ENCODE data around the gene PAK3.

The PAK3 gene

DNA sequence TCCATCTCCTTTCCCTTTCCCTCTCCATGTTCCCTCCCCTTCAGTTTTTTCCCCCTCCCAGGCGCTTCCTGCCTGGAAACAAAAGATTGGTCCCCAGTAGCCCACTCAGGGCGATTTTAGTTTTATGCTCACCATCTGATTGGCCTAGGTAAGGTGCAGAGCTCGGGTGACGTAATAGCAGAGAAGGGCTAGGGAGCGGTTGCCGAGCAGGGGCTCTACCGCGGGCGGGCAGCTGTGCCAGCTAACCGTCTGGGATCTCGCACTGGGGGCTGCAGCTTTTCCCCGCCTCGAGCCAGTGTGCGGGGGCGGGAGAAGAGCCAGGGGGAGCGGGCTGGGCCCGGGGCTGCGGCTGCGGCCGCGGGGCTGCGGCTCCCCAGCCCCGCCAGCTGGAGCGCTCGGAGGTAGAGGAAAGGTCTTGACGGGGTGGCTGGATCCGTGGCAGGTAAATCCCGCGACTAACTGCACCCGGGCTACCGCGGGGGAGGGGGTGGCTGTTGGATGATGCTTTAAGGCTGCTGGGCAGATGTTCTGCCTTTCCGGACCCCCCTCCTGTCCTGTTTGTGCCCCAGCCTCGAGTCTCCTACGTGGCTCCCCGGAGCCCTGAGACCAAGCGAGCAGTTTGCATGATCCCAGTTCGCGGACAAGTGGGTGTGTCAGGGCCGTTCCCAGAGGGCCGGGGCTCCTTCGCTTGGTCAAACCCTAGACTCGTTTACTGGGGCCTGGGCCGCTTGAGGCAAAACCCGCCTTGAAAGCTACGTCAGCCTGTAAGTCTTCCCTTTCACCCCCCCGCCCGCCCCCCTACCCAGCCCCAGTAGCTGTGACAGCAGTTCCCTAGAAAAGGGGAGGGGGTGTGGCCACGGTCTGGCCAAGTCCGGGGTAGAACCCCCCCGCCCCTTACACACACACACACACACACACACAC is at the start of gene PAK3:
Gene PAK3, plus strand, starts transcription at position 218 of the 922 bp plus-strand sequence. CDS start 26,913 bp downstream, outside the sequence.
- in situ Hi-C loops (cut with HindIII; ENCODE audit: low pct_ligation_motif_present, low pct_unique_long_range_greater_than_20kb, low sequenced_read_pairs) = no loop called here
- DNase-seq = peak; percentile 66

DNA sequence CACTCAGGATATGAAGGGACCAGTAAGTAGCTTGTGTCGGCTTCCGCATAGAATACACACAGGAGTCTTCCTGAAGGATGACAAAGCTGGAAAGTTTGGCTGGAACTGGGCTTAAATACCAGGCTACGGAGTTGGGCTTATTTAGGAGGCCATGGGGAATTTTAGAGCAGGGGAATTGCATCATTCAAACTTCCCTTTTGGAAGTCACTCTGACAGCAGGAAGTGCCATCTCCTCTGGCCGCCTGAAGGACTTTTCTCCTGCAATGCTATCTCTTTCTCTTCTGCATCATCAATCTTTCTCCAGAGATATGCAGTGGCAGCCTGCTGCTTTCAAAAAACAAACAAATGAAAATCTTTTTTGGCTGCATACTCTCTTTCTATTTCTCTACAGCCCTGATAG is 48.4 kb upstream of the PAK3 start:
- DNase-seq = no peak
- in situ Hi-C loops (cut with HindIII; ENCODE audit: low pct_ligation_motif_present, low pct_unique_long_range_greater_than_20kb, low sequenced_read_pairs) = no loop called here

DNA sequence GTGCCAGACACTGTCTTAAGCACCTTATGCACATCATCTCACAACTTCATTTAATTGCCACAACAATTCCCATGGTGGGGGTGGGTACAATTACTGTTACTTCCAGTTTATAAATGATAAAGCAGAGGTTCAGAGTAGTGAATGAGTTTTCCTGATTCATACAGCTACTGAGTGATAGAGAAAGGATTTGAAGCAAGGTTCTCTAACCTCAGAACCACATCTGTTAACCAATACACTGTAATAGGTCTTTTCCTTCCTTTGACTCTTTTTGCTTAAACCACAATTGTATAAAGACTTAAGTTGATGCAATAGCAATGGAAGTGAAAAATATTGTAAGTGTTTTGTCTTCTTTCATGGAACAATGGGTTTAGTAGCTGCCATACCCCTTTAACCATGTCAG is 43.5 kb upstream of the PAK3 start:
- no peak for DNase-seq
- in situ Hi-C loops (cut with HindIII; ENCODE audit: low pct_ligation_motif_present, low pct_unique_long_range_greater_than_20kb, low sequenced_read_pairs) = no loop called here

DNA sequence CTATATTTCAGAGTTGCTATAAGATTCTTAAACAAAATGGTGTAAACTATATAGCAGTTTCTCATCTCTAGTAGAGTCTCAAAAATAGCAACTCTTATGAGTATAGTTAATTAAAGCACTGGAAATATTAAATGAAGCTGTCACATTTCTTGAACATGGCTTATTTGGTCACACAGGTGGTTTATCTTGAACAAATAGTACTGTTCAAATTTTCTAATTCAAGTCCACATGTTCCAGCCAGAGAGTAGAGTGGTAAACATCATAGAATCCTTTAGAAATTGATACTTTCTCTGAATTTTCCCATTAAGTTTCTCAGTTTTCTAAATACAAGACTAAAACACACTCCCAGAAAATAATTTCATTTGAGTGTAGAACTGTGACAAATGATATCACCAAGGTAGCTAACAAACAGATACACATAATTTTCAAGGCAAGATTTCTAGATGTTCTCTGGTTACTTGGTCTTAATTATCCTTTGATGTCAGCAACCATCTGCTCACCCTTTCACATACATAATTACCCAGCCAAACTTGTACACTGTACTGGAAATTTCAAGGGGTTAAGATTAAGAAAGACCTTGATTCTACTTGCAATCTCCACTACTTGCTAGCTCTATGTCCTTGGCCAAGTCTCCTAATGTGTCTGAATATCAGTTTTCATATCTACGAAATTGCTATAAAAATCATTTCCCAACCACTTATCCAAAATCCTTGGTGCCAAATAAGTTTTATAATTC is 24.3 kb upstream of the PAK3 start:
- in situ Hi-C loops (cut with HindIII; ENCODE audit: low pct_ligation_motif_present, low pct_unique_long_range_greater_than_20kb, low sequenced_read_pairs) = no loop called here
- no peak for DNase-seq

DNA sequence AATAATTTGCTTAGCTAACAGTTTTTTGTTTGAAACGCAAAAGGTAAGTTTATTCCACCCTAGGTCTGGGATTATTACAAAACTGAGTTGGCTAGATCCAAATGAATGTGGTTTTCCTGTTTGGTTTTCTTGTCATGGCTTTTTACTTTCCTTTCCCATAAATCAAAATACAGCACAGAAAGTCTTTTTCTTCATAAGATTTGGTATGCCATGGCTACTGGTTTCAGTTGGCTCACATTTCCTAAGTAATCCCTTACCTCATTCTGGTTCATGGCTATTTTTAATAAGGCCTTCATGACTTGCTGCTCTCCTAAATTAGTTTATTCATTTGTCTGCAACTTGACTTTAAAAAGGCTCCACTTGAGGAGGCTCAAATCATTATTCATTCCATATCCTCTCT is 12.9 kb upstream of the PAK3 start:
- no peak for DNase-seq
- in situ Hi-C loops (cut with HindIII; ENCODE audit: low pct_ligation_motif_present, low pct_unique_long_range_greater_than_20kb, low sequenced_read_pairs) = no loop called here

DNA sequence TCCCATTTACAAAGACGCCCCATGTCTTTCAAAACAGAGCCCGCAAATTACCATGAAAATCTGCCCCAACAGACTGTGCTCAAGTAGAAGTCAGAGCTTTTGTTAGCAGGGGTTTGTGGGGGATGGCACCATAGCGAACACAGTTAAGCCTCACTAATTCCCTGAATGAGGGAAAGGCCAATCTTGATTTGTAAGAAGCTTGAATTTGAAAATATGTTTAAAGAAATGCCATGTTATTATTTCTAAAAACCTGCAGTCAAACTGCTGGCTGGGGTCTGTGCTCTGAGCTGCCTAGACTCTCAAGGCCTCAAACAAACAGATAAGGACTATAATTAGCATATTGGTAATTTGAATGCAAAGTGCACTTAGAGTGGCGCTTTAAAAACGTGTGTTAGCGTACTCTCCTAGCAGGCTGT is 9.4 kb upstream of the PAK3 start:
- in situ Hi-C loops (cut with HindIII; ENCODE audit: low pct_ligation_motif_present, low pct_unique_long_range_greater_than_20kb, low sequenced_read_pairs) = no loop called here
- no peak for DNase-seq

DNA sequence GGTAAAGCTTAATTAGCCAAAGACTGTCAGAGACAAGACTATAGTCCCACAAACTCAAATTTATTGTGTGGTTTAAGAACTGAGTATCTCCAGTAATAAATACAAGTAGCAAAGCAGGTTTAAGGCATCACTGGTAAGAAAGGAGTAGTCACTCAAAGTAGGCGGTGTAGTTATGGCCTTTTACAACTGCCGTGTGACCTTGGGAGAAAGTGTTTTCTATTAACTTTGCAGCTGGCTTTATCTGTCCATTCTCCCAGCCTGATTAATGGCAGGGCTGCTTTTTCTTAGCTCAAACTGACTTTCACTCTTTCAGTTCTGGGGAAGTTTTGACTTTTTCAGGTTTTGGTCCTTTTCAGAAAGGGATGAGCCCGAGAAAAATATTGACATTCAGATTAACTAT is 7.4 kb upstream of the PAK3 start:
- in situ Hi-C loops (cut with HindIII; ENCODE audit: low pct_ligation_motif_present, low pct_unique_long_range_greater_than_20kb, low sequenced_read_pairs) = no loop called here
- no peak for DNase-seq

DNA sequence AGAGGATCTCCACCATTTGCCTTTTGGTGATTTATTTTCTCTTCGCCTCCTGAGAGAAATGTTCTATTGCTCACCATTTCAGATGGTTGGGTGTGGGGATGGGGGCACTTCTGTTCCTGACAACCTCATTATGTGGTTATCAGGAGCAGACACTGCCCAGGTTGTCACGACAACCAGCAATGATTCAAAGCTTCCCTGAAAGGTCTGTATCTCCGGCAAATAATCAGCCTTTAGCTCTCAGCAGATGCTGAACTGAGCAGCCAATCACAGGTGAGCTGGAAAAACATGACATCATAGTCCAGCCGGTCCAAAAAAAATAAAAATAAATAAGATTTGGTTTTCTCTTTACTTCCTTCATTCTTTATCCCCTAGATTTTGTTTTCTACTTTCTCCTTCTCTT is 5.5 kb upstream of the PAK3 start:
- in situ Hi-C loops (cut with HindIII; ENCODE audit: low pct_ligation_motif_present, low pct_unique_long_range_greater_than_20kb, low sequenced_read_pairs) = no loop called here
- DNase-seq = no peak

DNA sequence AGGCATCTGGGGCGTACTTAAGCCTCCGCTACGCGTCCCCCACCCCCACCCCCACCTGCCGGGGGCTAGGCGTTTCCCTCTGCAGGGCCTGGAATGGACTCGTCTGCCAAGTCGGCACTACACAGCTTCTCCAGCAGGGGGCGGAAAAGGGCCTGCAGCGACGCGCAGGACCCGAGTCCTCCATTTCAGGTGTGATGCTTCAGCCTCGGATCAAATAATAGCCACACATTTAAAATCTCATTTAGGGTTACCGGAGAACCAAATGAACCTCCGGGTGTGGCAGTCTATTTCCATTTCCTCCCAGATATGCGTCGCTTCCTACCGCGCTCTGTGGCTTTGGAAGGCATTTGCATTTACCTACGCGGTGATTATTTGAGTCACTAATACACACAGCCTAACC is 2.9 kb downstream of the PAK3 start:
- peak; percentile 7 for DNase-seq
- in situ Hi-C loops (cut with HindIII; ENCODE audit: low pct_ligation_motif_present, low pct_unique_long_range_greater_than_20kb, low sequenced_read_pairs) = no loop called here

DNA sequence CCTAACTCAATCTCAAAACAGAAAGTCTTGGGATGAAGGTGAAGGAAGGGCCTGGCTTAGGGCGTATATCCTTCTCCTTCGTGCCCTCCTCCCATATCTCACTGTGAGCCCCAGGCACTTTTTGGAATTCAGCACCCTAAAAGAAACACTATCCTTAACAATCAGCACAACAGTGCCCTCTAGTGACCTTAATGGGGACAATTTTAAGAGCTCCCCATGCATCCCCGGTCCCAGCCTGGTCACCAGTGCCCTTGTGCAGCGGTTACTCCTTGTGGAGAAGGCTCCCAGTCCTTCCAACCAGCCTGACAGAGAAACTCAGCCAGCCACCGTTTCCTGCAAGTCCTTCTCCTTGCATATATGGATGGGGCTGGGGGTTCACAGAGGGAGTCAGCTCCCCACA is 4.2 kb downstream of the PAK3 start:
- in situ Hi-C loops (cut with HindIII; ENCODE audit: low pct_ligation_motif_present, low pct_unique_long_range_greater_than_20kb, low sequenced_read_pairs) = no loop called here
- DNase-seq = peak; percentile 24

DNA sequence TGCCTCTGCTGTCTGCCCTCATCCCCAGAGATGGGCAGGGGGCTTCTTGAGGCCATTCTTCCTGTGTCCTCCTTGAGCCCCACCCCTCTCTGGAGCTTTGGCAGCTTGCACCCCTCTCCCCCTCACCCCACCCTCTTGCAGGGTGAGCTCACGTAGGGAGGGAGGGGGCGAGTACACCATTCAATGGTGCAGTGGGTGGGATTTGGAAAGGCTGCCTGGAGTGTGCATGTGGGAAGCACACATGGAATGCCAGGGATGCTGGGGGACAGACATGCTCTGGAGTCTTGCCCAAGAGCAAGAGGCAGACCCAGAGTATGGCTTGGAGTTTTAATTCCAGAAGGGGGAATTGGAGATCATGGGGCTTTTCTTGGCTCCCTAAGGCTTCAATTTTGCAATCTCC is 5.6 kb downstream of the PAK3 start:
- in situ Hi-C loops (cut with HindIII; ENCODE audit: low pct_ligation_motif_present, low pct_unique_long_range_greater_than_20kb, low sequenced_read_pairs) = no loop called here
- no peak for DNase-seq

DNA sequence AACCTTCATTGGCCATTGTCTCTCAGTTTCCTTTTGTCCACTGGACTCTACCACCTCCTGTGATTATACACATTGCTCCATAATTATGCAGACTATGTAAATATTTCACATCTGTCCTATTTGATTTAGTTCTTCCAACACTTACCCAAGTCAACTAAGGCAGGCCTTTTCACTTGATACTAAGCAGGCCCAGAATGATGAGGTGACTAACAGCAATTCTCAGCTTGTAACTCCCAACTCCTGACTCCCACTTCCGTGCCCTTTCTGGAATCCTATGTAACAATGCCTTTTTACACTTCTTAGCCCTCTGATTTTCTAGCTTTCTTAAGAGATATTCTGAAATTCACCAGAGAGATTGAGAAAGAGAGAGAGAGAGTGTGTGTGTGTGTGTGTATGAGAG is 6.6 kb downstream of the PAK3 start:
- in situ Hi-C loops (cut with HindIII; ENCODE audit: low pct_ligation_motif_present, low pct_unique_long_range_greater_than_20kb, low sequenced_read_pairs) = no loop called here
- no peak for DNase-seq

DNA sequence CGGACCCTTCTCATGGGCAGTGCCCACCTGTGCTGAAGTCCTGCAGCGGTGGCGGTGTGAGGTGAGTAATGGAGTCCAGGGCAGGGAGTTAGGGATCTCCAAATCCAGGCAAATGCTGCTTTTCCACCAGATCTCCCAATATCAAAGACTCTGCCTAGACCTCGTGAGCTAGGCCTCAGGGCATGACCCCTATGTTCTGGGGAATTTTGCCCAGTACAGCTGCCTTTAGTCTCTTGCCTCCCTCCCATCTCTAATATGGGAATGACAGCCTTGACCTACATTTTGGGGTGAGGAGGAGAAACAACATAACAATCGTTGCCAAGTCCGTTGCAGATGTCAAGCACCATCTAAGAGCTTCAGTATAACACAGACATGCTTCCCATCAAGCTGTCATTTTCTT is 7.3 kb downstream of the PAK3 start:
- in situ Hi-C loops (cut with HindIII; ENCODE audit: low pct_ligation_motif_present, low pct_unique_long_range_greater_than_20kb, low sequenced_read_pairs) = no loop called here
- no peak for DNase-seq

DNA sequence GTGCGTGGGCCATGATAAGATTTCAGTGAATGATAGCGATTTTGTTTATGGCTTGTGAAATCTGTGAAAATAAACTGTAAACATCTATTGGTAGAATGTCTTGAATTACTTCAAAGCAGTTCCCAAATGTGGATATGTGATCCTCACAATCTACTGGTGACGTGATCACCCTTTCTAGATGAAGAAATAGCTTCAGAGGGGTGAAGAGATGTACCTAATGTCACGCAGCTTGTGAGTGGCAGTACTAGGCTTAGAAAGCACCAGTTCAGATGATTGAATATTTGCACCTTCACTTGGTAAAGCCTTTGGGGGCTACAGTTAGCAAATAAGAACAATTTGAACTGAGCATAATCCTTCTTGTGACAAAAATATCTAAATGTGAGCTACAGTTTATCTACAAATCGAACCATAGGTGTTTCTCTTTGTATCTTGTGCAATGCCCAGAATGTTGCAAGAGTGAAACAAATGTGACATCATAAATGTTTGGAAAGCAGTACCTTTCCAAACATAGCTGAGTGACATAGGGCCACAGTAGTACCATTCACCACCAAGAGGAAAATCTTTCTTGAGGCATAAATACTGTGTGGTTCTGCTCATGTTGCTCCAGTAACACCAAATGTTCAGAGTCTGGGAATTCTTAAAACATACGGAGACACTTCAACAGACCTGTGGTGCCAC is 14.2 kb downstream of the PAK3 start:
- DNase-seq = no peak
- in situ Hi-C loops (cut with HindIII; ENCODE audit: low pct_ligation_motif_present, low pct_unique_long_range_greater_than_20kb, low sequenced_read_pairs) = no loop called here

DNA sequence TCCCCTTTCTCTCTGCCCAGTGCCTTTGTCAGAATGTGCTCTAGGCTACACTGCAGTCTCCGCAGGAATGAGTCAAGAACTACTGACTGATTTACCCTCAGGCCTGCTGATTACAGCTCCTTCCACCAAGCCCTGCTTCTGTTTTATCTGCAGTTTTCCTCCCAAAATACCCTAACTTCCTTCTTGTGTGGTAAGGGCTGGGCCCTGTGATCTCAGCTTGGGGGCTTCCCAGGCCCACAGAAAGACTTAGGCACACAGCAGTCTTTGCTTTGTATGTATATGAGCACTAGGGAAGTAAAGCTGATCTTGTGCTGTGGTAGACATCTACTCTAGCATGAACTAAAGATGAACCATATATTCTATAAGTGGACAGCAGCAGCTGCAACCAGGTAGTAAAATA is 18.8 kb downstream of the PAK3 start:
- DNase-seq = no peak
- in situ Hi-C loops (cut with HindIII; ENCODE audit: low pct_ligation_motif_present, low pct_unique_long_range_greater_than_20kb, low sequenced_read_pairs) = no loop called here

DNA sequence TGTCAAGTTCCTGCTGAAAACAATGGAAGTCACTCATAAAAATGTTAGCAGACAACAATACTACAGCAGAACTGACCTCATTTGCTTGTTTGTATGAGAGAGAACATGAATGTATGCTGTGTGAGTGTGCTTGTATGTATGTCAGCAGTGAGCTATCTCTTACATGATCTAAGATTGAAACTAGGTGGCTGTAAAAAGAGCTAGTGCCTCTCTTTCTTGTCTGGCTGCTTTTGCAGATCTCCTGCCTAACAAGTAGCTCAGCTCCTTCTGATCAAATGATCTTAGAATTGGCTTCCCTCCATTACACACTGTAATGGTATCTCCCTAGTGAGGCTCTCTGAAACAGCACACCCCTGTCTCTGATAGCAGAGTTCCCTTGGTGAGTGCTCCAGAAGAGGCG is 20.7 kb downstream of the PAK3 start:
- no peak for DNase-seq
- in situ Hi-C loops (cut with HindIII; ENCODE audit: low pct_ligation_motif_present, low pct_unique_long_range_greater_than_20kb, low sequenced_read_pairs) = no loop called here

DNA sequence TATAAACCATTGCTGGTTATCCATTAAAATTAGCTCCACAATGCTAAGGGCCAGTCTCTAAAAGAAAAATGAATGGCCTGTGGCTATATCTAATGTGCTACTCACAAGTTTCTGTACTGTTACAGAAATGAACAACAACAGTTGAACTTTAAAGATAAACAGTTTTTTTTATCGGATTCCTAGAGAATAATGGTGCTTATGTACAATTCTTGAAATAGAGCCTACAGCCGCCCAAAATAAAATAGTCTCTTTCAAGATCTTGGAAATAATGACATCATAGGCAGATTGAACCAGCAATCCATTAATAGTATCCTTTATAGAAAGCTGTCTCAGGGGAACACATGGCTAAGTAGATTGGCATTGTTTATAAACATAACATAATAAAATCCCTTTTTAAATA is 23.4 kb downstream of the PAK3 start:
- DNase-seq = no peak
- in situ Hi-C loops (cut with HindIII; ENCODE audit: low pct_ligation_motif_present, low pct_unique_long_range_greater_than_20kb, low sequenced_read_pairs) = no loop called here

DNA sequence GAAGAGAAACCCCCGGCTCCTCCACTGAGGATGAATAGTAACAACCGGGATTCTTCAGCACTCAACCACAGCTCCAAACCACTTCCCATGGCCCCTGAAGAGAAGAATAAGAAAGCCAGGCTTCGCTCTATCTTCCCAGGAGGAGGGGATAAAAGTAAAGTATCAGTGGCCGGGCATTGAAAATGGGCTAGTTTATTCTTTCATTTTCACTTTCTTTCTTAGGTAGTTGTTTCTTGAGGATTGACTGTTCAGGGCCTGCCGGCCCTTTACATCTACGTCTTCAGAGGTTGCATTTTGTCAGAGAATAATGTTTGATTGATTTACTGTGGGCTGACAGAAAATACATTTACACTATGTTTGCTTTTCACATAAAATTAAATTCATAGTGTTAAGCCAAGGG is 27.1 kb downstream of the PAK3 start:
- in situ Hi-C loops (cut with HindIII; ENCODE audit: low pct_ligation_motif_present, low pct_unique_long_range_greater_than_20kb, low sequenced_read_pairs) = no loop called here
- no peak for DNase-seq

DNA sequence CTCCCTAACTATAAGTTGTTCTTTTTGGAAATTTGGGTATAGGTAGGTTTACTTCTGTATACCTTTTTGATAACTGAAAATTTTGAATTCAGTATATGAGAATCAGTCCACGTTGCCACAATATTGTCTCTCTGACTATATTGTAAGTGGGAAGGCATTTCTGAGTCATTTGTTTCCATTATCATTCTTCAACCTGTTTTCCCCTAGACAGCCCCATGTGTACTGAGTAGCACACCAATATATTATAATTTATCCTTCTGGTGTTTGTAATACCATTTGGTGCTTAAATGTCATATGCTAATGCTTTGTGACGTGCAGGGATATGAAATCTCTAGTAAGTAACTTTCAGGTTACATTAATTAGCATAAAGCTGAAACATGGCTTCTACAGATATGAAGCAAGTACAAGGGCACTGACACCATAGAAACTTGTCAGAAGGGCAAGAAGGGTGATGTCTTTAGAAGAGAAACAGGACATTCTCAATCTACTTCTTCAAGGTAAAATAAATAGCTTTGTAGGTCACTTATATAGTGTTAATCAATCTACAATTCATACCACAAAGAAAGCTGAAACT is 27.7 kb downstream of the PAK3 start:
- in situ Hi-C loops (cut with HindIII; ENCODE audit: low pct_ligation_motif_present, low pct_unique_long_range_greater_than_20kb, low sequenced_read_pairs) = no loop called here
- no peak for DNase-seq
